Thymus (tissue), 14 donors: Measurements from ENCODE around the gene CCDC92. TPM values are rescaled to one million over a fixed set of nuclear protein-coding genes. Genes with fewer than 3 reads are reported as not detected.
A peak's percentile ranks its signal among the peaks of the same experiment; 100 is the strongest.

ENCODE experiments used
- DNase-seq, 9 donors: peaks; one replicate each; pipeline ENCODE4 v3.0.0-alpha.2; 2013; ENCODE audit warnings: low spot score in 9 of 9, low read depth in 6 of 9, missing footprints in 1 of 9
- H3K27ac ChIP-seq, 2 donors: one replicate each; pipeline ENCODE4 v1.5.1; 2013; ENCODE audit warnings: control low read depth in 1 of 2, low read depth in 1 of 2, low read length in 1 of 2, mild to moderate bottlenecking in 1 of 2, moderate library complexity in 1 of 2
- H3K27me3 ChIP-seq, 2 donors: one replicate each; pipeline ENCODE4 v1.5.1; 2013; ENCODE audit warnings: low read length in 1 of 2; ENCODE audit not compliant: control insufficient read depth in 2 of 2, insufficient read depth in 1 of 2
- H3K36me3 ChIP-seq, 2 donors: one replicate each; pipeline ENCODE4 v1.5.1; 2013; ENCODE audit warnings: low read length in 1 of 2, mild to moderate bottlenecking in 1 of 2, moderate library complexity in 1 of 2; ENCODE audit not compliant: control insufficient read depth in 2 of 2, insufficient read depth in 2 of 2
- H3K4me1 ChIP-seq, 2 donors: one replicate each; pipeline ENCODE4 v1.5.1; 2013; ENCODE audit warnings: low read length in 2 of 2; ENCODE audit not compliant: control insufficient read depth in 2 of 2, insufficient read depth in 2 of 2
- H3K4me3 ChIP-seq, 2 donors: one replicate each; pipeline ENCODE4 v1.5.1; 2013; ENCODE audit warnings: low read length in 2 of 2, control low read depth in 1 of 2, mild to moderate bottlenecking in 1 of 2
- H3K9me3 ChIP-seq, 2 donors: one replicate each; pipeline ENCODE4 v1.5.1; 2013; ENCODE audit warnings: low read length in 1 of 2, mild to moderate bottlenecking in 1 of 2; ENCODE audit not compliant: control insufficient read depth in 2 of 2, insufficient read depth in 1 of 2
- WGBS: extraction: QIAGEN DNeasy Blood & Tissue Kit; methylation state at CpG from one replicate; pipeline ENCODE4 v1.1.7; 2013; 5-methylcytosine and 5-hydroxymethylcytosine counted together
- long read RNA-seq, 10 donors: transcript quantifications; one replicate each; lab custom pipeline, GENCODE V29; 2026
- polyA plus RNA-seq: library from polyadenylated mRNA; stranded (reverse); fragments of 200-250 nt; gene quantifications from one replicate; pipeline ENCODE4 v1.2.3, GENCODE V29; 2013
- total RNA-seq: library from RNA; stranded (reverse); fragments of 120-200 nt; gene quantifications from one replicate; pipeline ENCODE4 v1.2.4, GENCODE V29; 2013
- donor health status: healthy.

Gene CCDC92
- total RNA-seq (4.2 TPM), polyA plus RNA-seq (34.4 TPM)
- long read RNA-seq, donor 1, partial matches to known transcripts: 0 of 1 reads
- long read RNA-seq, donor 1, other reads (novel, unspliced or antisense): 0 of 1 reads
- long read RNA-seq, donor 2: 0 reads
- long read RNA-seq, donor 3, full-length matches to known transcripts: 12 of 12 reads
- long read RNA-seq, donor 3, partial matches to known transcripts: 0 of 12 reads
- long read RNA-seq, donor 3, other reads (novel, unspliced or antisense): 0 of 12 reads
- long read RNA-seq, donor 4, partial matches to known transcripts: 0 of 1 reads
- long read RNA-seq, donor 4, other reads (novel, unspliced or antisense): 0 of 1 reads
- long read RNA-seq, donor 5, transcript CCDC92-201 (5 exons, 2,787 nt): major isoform, 6 of 7 reads
- long read RNA-seq, donor 5, partial matches to known transcripts: 0 of 7 reads
- long read RNA-seq, donor 5, other reads (novel, unspliced or antisense): 0 of 7 reads
- long read RNA-seq, donor 6, full-length matches to known transcripts: 5 of 5 reads
- long read RNA-seq, donor 6, partial matches to known transcripts: 0 of 5 reads
- long read RNA-seq, donor 6, other reads (novel, unspliced or antisense): 0 of 5 reads
- long read RNA-seq, donor 7, partial matches to known transcripts: 0 of 4 reads
- long read RNA-seq, donor 7, other reads (novel, unspliced or antisense): 0 of 4 reads
- long read RNA-seq, donor 8, partial matches to known transcripts: 0 of 2 reads
- long read RNA-seq, donor 8, other reads (novel, unspliced or antisense): 0 of 2 reads
- long read RNA-seq, donor 9, partial matches to known transcripts: 0 of 5 reads
- long read RNA-seq, donor 9, other reads (novel, unspliced or antisense): 0 of 5 reads
- long read RNA-seq, donor 10, full-length matches to known transcripts: 6 of 6 reads
- long read RNA-seq, donor 10, partial matches to known transcripts: 0 of 6 reads
- long read RNA-seq, donor 10, other reads (novel, unspliced or antisense): 0 of 6 reads

GRCh38 chr12:123972457-123973401, at the start of gene CCDC92, which contains the start of gene ZNF664:
Gene CCDC92, minus strand, starts transcription at chr12:123972831. Its CDS starts 28,526 bp downstream, at chr12:123944305.
Gene ZNF664, plus strand, starts transcription at chr12:123973215. Its CDS starts 38,930 bp downstream, at chr12:124012145.
- DNase-seq: peak; percentile 41 to 93 (median 86)
- peaks cover 0 to 2% of the 10 kb centered on the region in 2 donors for H3K27me3 ChIP-seq
- peaks cover 0 to 13% of the 10 kb centered on the region in 2 donors for H3K36me3 ChIP-seq
- peaks cover 8 to 11% of the 10 kb centered on the region in 2 donors for H3K4me1 ChIP-seq
- peaks cover 0 to 4% of the 10 kb centered on the region in 2 donors for H3K9me3 ChIP-seq
- H3K27ac ChIP-seq: peak within 1 kb of the TSS; percentile 57 to 79
- peak within 1 kb of the TSS; percentile 62 to 95 for H3K4me3 ChIP-seq
- under 1% methylated on average over 138 of the region's 138 CpGs for WGBS

GRCh38 chr12:124022161-124022560, 49.5 kb upstream of the CCDC92 start:
- no peaks in the 10 kb centered on the region for H3K36me3 ChIP-seq
- peaks cover 12 to 36% of the 10 kb centered on the region in 2 donors for H3K4me1 ChIP-seq
- DNase-seq: no peak
- 97% methylated on average over 3 of the region's 3 CpGs for WGBS
- no peaks in the 10 kb centered on the region for H3K27me3 ChIP-seq
- H3K9me3 ChIP-seq: peaks cover 3 to 7% of the 10 kb centered on the region in 2 donors
- H3K4me3 ChIP-seq: no peak overlapping the region
- no peak overlapping the region for H3K27ac ChIP-seq

DNA sequence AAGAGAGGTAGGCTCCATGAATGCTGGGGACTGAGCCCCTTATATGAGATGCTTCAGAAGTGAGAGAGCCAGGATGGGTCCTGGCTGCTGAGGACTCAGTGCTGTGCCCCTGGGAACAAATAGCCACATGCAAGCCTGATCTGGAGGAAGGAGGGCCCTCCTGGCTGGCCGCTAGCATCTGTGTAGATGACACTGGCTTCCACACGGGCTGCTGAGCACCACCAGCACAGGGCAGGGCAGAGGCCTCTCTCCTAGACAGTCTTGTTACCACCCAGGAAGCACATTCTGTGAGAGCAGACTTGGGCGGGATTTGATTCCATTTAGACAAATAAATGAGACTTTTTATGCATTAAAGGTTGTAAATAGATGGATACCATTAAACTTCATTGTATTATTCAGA, 48.4 kb upstream of the CCDC92 start:
- peaks cover 1 to 7% of the 10 kb centered on the region in 2 donors for H3K9me3 ChIP-seq
- no peaks in the 10 kb centered on the region for H3K27me3 ChIP-seq
- peaks cover 12 to 36% of the 10 kb centered on the region in 2 donors for H3K4me1 ChIP-seq
- DNase-seq: no peak
- no peak overlapping the region for H3K27ac ChIP-seq
- 59% methylated on average over 3 of the region's 3 CpGs for WGBS
- H3K36me3 ChIP-seq: no peaks in the 10 kb centered on the region
- no peak overlapping the region for H3K4me3 ChIP-seq

DNA sequence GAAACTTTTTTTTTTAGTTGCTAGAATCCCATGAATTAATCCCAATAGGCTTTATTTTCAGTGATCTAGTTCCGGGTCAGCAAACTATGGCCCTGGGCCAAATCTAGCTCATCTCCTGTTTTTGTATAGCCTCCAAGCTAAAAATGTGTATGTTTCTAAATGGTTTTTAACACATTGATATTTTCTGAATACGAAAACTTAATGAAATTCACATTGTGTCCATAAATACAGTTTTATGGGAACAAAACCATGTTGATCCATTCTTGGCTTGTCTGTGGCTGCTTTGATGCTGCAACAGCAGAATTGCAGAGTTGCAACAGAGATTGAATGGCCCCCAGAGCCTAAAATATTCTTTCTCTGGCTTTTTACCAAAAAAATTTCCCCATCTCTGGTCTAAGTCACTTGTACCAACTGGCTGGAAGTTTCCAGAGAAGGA, 47.9 kb upstream of the CCDC92 start:
- Histone ChIP-seq H3K9me3 (peaks cover 0 to 2% of the 10 kb centered on the region in 2 donors), H3K27me3 (no peaks in the 10 kb centered on the region), H3K4me1 (peaks cover 12 to 36% of the 10 kb centered on the region in 2 donors), H3K36me3 (peaks cover 0 to 2% of the 10 kb centered on the region in 2 donors), H3K4me3 (no peak overlapping the region), H3K27ac (no peak overlapping the region)
- 97% methylated on average over 2 of the region's 2 CpGs for WGBS
- DNase-seq: no peak

- Histone ChIP-seq H3K9me3 (peaks cover 0 to 2% of the 10 kb centered on the region in 2 donors), H3K27me3 (no peaks in the 10 kb centered on the region), H3K27ac (no peak overlapping the region), H3K36me3 (peaks cover 3 to 6% of the 10 kb centered on the region in 2 donors), H3K4me3 (no peak overlapping the region), H3K4me1 (peaks cover 5 to 24% of the 10 kb centered on the region in 2 donors)
- DNase-seq: no peak
Measured at GRCh38 chr12:124019115-124019514, 46.5 kb upstream of the CCDC92 start.

DNA sequence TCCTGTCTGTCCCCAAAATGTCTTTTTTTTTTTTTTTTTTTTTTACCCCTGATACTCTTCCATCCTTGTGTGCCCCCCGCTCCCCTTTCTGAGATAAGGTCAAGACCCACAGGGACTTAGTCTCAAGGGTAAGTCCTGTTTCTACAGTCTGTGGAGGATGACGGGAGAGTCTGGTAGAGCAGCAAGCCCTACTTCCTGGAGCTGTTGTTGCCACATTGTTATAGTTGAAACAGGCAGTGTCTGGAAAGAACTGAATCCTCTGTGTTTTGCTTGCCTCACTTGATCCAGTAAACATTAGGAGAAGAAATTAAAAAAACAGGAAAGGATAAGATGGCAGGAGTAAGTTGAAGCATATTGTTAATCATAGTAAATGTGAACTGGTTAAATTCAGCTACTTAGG, 45.9 kb upstream of the CCDC92 start:
- DNase-seq: no peak
- Histone ChIP-seq H3K4me1 (peaks cover 0 to 19% of the 10 kb centered on the region in 2 donors), H3K36me3 (peaks cover 3 to 9% of the 10 kb centered on the region in 2 donors), H3K27ac (peak overlapping the region in 1 of 2 donors; percentile 14), H3K27me3 (no peaks in the 10 kb centered on the region), H3K9me3 (peaks cover 0 to 2% of the 10 kb centered on the region in 2 donors), H3K4me3 (no peak overlapping the region)
- 72% methylated on average over 2 of the region's 2 CpGs for WGBS

GRCh38 chr12:124017064-124017463, 44.4 kb upstream of the CCDC92 start:
- no peaks in the 10 kb centered on the region for H3K9me3 ChIP-seq
- no peaks in the 10 kb centered on the region for H3K27me3 ChIP-seq
- peaks cover 11 to 23% of the 10 kb centered on the region in 2 donors for H3K36me3 ChIP-seq
- no peak overlapping the region for H3K4me3 ChIP-seq
- WGBS: 97% methylated on average over 2 of the region's 2 CpGs
- H3K4me1 ChIP-seq: peaks cover 0 to 14% of the 10 kb centered on the region in 2 donors
- no peak for DNase-seq
- H3K27ac ChIP-seq: no peak overlapping the region
